Testis (tissue), 2 donors: Measurements from ENCODE around the gene SLITRK3.

Experiments used
- CTCF ChIP-seq, 3 experiments: fragments of 450-650 bp in 2 of 3; fragments of 200-600 bp in 1 of 3; sonication (generic) in 1 of 3; IDR thresholded peaks; one replicate each; pipeline ENCODE4 v1.5.1; 2016 to 2019; ENCODE audit warnings: antibody characterized with exemption in 3 of 3, mild to moderate bottlenecking in 2 of 3, moderate library complexity in 1 of 3
- POLR2A ChIP-seq: fragments of 450-650 bp; IDR thresholded peaks from one replicate; pipeline ENCODE4 v1.6.1; 2017; ENCODE audit warnings: antibody characterized with exemption, mild to moderate bottlenecking, moderate library complexity

GRCh38 chr3:165194511-165195240 lies 1.5 kb downstream of the SLITRK3 start:
- TF ChIP-seq CTCF (IDR thresholded peaks at IDR 0.05) (no peak), POLR2A (no peak)
